ENCODE data around the gene HEXIM2. TPM values are rescaled to one million over a fixed set of nuclear protein-coding genes. Genes with fewer than 3 reads are reported as not detected.

Gene HEXIM2
- total RNA-seq (2021): 12.5 and 16.1 TPM in 2 replicates
- long read RNA-seq, transcript HEXIM2-206 (3 exons, 1,176 nt): minor isoform, 8 of 73 reads
- long read RNA-seq, transcript HEXIM2-207 (3 exons, 1,246 nt): major isoform, 27 of 73 reads
- long read RNA-seq, transcript HEXIM2-204 (4 exons, 796 nt): minor isoform, 10 of 73 reads
- long read RNA-seq, partial matches to known transcripts: 7 of 73 reads
- long read RNA-seq, other reads (novel, unspliced or antisense): 13 of 73 reads

DNA sequence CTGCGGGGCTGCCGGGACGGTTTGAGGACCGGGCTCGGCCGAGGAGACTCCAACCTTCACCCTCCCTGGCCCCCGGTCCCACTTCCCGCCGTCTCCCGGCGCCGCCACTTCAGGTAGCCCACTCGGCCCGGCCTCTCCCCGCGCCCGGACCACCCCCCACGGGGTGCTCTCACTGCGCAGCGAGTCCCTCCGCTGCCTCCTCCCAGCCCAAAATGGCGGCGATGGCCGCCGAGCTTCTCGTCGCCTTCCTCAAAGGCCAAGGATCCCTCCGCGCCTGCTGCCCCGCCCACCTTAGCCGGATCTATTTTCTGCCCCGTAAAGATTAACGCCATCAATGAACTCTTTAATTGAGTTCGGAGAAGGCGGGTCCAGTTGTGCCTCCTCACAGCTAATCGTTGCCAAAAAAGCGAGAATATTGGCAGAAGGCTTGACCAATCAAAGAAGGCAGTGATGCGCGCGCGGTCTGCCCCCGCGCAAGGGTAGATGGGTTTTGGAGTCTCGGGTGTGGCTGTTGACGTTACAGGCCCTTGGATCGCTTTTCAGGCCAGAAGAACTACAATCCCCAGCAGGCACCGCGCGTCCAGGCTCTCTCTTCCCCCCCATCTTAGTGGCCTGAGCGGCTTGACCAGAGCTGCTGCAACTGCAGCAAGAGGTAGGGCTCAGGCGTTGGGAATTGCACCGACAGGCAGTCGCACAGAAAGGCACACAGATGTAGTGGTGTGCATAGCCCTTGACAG lies at the start of gene HEXIM2:
Gene HEXIM2 (plus strand): TSS at position 588 of the 737 bp plus-strand sequence. CDS start 919 bp downstream, outside the sequence.
- Histone ChIP-seq H3K23me2 (ENCODE audit: insufficient read length, low read depth, low read length, poor library complexity, severe bottlenecking) (peaks cover 6% of the 10 kb centered on the region), H4K8ac (replicated peaks; ENCODE audit: insufficient read length, low read depth, low read length) (no peak within 1 kb of the TSS), H4K20me1 (ENCODE audit: control insufficient read depth, insufficient read depth, insufficient read length) (no peaks in the 10 kb centered on the region), H3K18ac (ENCODE audit: insufficient read length, low read depth, low read length) (peak within 1 kb of the TSS; percentile 100), H4K5ac (ENCODE audit: insufficient read length, low read depth, low read length) (peak within 1 kb of the TSS; percentile 97), H3K56ac (ENCODE audit: insufficient read length, low read depth, low read length) (peak within 1 kb of the TSS; percentile 87), H3K27ac (ENCODE audit: insufficient read length, low read depth, low read length) (peak within 1 kb of the TSS; percentile 73), H2BK5ac (ENCODE audit: insufficient read length, low read length) (peak within 1 kb of the TSS; percentile 94), H3K14ac (ENCODE audit: insufficient read depth, low read length) (peak within 1 kb of the TSS; percentile 100), H3K9me3 (ENCODE audit: control insufficient read depth, low read depth, low read length) (no peaks in the 10 kb centered on the region), H2AFZ (ENCODE audit: low read length) (no peak within 1 kb of the TSS), H2BK12ac (ENCODE audit: insufficient read length, low read depth, low read length) (peak within 1 kb of the TSS; percentile 82), H2BK120ac (ENCODE audit: low read depth, low read length, poor library complexity, severe bottlenecking) (peak within 1 kb of the TSS; percentile 99), H3K79me2 (ENCODE audit: insufficient read depth, low read length) (no peaks in the 10 kb centered on the region), H2BK15ac (ENCODE audit: low read depth, low read length) (0 out of 2 replicates have a peak within 1 kb of the TSS, but pooled peaks have one; percentile 29), H2AK5ac (ENCODE audit: insufficient read length, low read length) (no peak within 1 kb of the TSS), H3T11ph (ENCODE audit: low read length) (peak within 1 kb of the TSS; percentile 97), H3K4me2 (ENCODE audit: insufficient read depth, insufficient read length, low read length) (peak within 1 kb of the TSS; percentile 97), H3K23ac (ENCODE audit: insufficient read length, low read depth, low read length) (no peak within 1 kb of the TSS), H3K9ac (ENCODE audit: extremely low read depth, insufficient read length, low read length) (peak within 1 kb of the TSS; percentile 99), H2BK20ac (ENCODE audit: low read depth, low read length, poor library complexity, severe bottlenecking) (no peak within 1 kb of the TSS), H3K27me3 (ENCODE audit: insufficient read depth, low read length) (no peaks in the 10 kb centered on the region), H3K4me1 (ENCODE audit: insufficient read depth, low read length) (0 out of 2 replicates have a peak, but pooled peaks cover 2% of the 10 kb centered on the region), H3K79me1 (ENCODE audit: insufficient read depth, low read depth, low read length, poor library complexity, severe bottlenecking) (no peaks in the 10 kb centered on the region), H3K4ac (ENCODE audit: low read depth, low read length) (peak within 1 kb of the TSS; percentile 96; the same call in 1 of the 2 replicates), H4K91ac (ENCODE audit: insufficient read length, low read depth, low read length) (peak within 1 kb of the TSS; percentile 100)
- peaks cover 18 to 21% of the 10 kb centered on the region in 2 experiments for H3K4me1 Mint-ChIP-seq
- peak within 1 kb of the TSS; percentile 97 to 98 (median 98) for H3K27ac Mint-ChIP-seq
- no peaks in the 10 kb centered on the region for H3K9me3 Mint-ChIP-seq
- TF ChIP-seq, protein P1, sequence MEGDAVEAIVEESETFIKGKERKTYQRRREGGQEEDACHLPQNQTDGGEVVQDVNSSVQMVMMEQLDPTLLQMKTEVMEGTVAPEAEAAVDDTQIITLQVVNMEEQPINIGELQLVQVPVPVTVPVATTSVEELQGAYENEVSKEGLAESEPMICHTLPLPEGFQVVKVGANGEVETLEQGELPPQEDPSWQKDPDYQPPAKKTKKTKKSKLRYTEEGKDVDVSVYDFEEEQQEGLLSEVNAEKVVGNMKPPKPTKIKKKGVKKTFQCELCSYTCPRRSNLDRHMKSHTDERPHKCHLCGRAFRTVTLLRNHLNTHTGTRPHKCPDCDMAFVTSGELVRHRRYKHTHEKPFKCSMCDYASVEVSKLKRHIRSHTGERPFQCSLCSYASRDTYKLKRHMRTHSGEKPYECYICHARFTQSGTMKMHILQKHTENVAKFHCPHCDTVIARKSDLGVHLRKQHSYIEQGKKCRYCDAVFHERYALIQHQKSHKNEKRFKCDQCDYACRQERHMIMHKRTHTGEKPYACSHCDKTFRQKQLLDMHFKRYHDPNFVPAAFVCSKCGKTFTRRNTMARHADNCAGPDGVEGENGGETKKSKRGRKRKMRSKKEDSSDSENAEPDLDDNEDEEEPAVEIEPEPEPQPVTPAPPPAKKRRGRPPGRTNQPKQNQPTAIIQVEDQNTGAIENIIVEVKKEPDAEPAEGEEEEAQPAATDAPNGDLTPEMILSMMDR (conservative IDR thresholded peaks at IDR 0.05): no peak
- WGBS (ENCODE audit: extremely low coverage, insufficient read length, low lambda C conversion rate): no CpG with 5 or more reads among the region's 53 CpGs
- no peaks in the 10 kb centered on the region for H3K27me3 Mint-ChIP-seq (ENCODE audit: low read depth)
- H3K36me3 Mint-ChIP-seq (ENCODE audit: insufficient read depth in 1 of 3, low read depth in 3 of 3): peaks cover 2 to 22% (median 11%) of the 10 kb centered on the region in 3 experiments; a peak in 6 of 7 replicates
- peak; percentile 100 for DNase-seq
- peak within 1 kb of the TSS; percentile 92 to 98 for H3K4me3 Mint-ChIP-seq
